Gastroesophageal sphincter (tissue), 3 donors: ENCODE data around the gene C20orf96.

ENCODE experiments used
- CTCF ChIP-seq, 4 experiments: fragments of 200-600 bp in 2 of 4; fragments of 450-650 bp in 2 of 4; sonication (generic) in 1 of 4; IDR thresholded peaks; one replicate each; pipeline ENCODE4 v1.5.1; 2017 to 2019; ENCODE audit warnings: antibody characterized with exemption in 4 of 4, mild to moderate bottlenecking in 2 of 4, moderate library complexity in 2 of 4
- EP300 ChIP-seq: sonication (generic); formaldehyde crosslinking; IDR thresholded peaks from one replicate; pipeline ENCODE4 v1.6.1; 2017; ENCODE audit warnings: antibody characterized with exemption, mild to moderate bottlenecking
- POLR2A ChIP-seq, 2 donors: fragments of 450-650 bp; IDR thresholded peaks; one replicate each; pipeline ENCODE4 v1.6.1; 2017; ENCODE audit warnings: antibody characterized with exemption in 2 of 2, mild to moderate bottlenecking in 2 of 2, moderate library complexity in 1 of 2
- POLR2AphosphoS5 ChIP-seq: sonication (generic); formaldehyde crosslinking; IDR thresholded peaks from one replicate; pipeline ENCODE4 v1.6.1; 2017; ENCODE audit warnings: antibody characterized with exemption

- TF ChIP-seq CTCF (IDR thresholded peaks at IDR 0.05), result no peak
- no peak for TF ChIP-seq POLR2A (IDR thresholded peaks at IDR 0.05)
- no peak for TF ChIP-seq POLR2AphosphoS5
- no peak for TF ChIP-seq EP300
These were observed 19.5 kb upstream of the C20orf96 start for GRCh38 chr20:309841-310644.
